SK-N-MC (cell line): ENCODE measurements around the gene THOP1.

Experiments used
- DNase-seq: peaks from one replicate; pipeline ENCODE4 v3.0.0-alpha.2; 2011; ENCODE audit warnings: low read depth, low spot score
- H3K27ac ChIP-seq: fragments of 200-600 bp; sonication (generic); 2 replicates; pipeline ENCODE4 v1.5.1; 2016; ENCODE audit warnings: mixed run types
- H3K36me3 ChIP-seq: fragments of 200-600 bp; sonication (generic); 2 replicates; pipeline ENCODE4 v1.6.1; 2017; ENCODE audit warnings: antibody characterized with exemption, low read length, mixed read lengths; ENCODE audit not compliant: insufficient read depth
- H3K4me3 ChIP-seq: fragments of 200-600 bp; sonication (generic); 2 replicates; pipeline ENCODE4 v1.5.1; 2016
- H3K9ac ChIP-seq: fragments of 200-600 bp; sonication (generic); 2 replicates; pipeline ENCODE4 v1.8.0; 2017; ENCODE audit warnings: mixed run types, mixed read lengths; ENCODE audit not compliant: insufficient read length
- H3K9me3 ChIP-seq: fragments of 200-600 bp; sonication (generic); 2 replicates; pipeline ENCODE4 v1.6.1; 2017; ENCODE audit warnings: low read depth, mild to moderate bottlenecking, antibody characterized with exemption, low read length, moderate library complexity, mixed read lengths
- EZH2 ChIP-seq: fragments of 200-600 bp; sonication (generic); IDR thresholded peaks from one replicate; pipeline ENCODE4 v1.6.1; 2017; ENCODE audit warnings: antibody characterized with exemption
- FOXP2 ChIP-seq: optimal IDR thresholded peaks from 2 replicates; pipeline ENCODE3; 2011; ENCODE audit warnings: mild to moderate bottlenecking, moderate library complexity; ENCODE audit not compliant: insufficient read depth; ENCODE audit errors: extremely low read length, control extremely low read depth
- POLR2AphosphoS5 ChIP-seq: IDR thresholded peaks from 2 replicates; pipeline ENCODE4 v1.6.1; 2012; ENCODE audit warnings: mild to moderate bottlenecking, low read depth, low read length, borderline replicate concordance

The THOP1 gene

DNA sequence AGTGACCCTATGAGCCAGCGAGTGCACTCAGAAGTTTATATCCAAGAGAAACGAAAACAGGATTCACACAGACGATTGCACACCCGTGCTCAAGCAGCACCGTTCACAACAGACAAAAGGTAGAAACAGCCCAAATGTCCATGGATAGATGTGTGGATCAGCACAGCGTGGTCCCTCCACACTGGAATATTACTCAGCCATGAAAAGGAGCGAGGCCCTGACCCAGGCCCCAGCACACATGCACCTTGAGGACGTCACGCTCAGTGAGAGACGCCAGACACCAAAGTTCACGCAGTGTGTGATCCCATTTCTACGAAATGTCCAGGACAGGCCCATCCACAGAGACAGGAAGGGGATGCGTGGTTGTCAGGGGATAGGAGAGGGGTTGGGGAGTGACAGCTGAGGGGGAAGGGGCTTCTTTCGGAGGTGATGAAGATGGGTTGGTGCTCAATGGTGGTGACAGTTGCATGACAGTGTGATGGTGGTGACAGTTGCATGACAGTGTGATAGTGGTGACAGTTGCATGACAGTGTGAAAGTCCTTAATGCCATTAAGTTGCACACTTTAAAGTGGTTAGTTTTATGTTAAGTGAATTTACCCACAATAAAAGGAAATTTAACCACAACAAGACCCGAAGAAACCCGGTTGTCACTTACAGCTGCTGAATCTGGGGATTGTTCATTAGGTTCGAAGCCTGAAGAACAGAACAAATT, 26.5 kb upstream of the THOP1 start:
- no peak overlapping the region for H3K9ac ChIP-seq
- H3K4me3 ChIP-seq, result no peak overlapping the region
- no peak for DNase-seq
- H3K9me3 ChIP-seq, result no peaks in the 10 kb centered on the region
- H3K36me3 ChIP-seq, result peaks cover 31% of the 10 kb centered on the region; the same call in 1 of the 2 replicates
- TF ChIP-seq POLR2AphosphoS5, result no peak
- no peak for TF ChIP-seq FOXP2
- TF ChIP-seq EZH2, result no peak
- no peak overlapping the region for H3K27ac ChIP-seq

DNA sequence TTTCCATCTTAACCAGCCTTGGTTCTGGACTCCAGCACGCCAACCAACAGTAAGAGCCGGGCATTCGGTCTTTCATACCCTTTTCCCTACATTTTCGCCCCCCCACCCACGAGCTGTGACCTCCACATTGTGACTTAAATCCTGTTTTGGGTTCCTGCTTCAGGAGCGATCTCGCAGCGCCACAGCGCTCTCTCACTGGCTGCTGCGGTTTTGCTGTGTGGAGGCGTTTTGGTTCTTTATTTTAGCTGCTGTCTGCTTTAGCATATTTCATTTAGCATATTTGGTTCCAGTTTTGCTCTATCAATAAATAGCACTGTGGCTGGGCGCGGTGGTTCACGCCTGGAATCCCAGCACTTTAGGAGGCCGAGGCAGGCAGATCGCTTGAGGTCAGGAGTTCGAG, 25.9 kb upstream of the THOP1 start:
- no peak for TF ChIP-seq FOXP2
- TF ChIP-seq POLR2AphosphoS5, result no peak
- no peak for TF ChIP-seq EZH2
- Histone ChIP-seq H3K36me3 (peaks cover 35% of the 10 kb centered on the region; the same call in 1 of the 2 replicates), H3K9me3 (no peaks in the 10 kb centered on the region)

DNA sequence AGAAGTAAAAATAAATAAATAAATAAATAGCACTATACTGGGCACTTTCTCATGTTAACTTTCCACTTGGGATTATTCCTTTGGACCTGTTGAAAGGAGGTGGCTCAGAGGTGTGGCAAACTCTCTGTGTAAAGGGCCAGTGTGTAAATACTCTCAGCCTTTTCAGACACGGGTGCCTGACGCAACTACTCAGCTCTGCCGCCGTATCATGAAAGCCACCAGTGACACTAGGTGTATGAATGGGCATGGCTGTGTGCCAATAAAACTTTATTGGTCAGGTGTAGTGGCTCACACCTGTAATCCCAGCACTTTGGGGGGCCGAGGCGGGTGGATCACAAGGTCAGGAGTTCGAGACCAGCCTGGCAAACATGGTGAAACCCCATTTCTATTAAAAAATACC, 25.3 kb upstream of the THOP1 start:
- Histone ChIP-seq H3K9me3 (no peaks in the 10 kb centered on the region), H3K4me3 (no peak overlapping the region), H3K9ac (no peak overlapping the region), H3K27ac (no peak overlapping the region), H3K36me3 (peaks cover 37% of the 10 kb centered on the region; the same call in 1 of the 2 replicates)
- TF ChIP-seq FOXP2 (no peak), EZH2 (no peak), POLR2AphosphoS5 (no peak)
- DNase-seq, result no peak

More for the DNA sequence above, 25.9 kb upstream of the THOP1 start:
- no peak overlapping the region for H3K9ac ChIP-seq
- H3K4me3 ChIP-seq, result no peak overlapping the region
- H3K27ac ChIP-seq, result no peak overlapping the region
- DNase-seq, result no peak

DNA sequence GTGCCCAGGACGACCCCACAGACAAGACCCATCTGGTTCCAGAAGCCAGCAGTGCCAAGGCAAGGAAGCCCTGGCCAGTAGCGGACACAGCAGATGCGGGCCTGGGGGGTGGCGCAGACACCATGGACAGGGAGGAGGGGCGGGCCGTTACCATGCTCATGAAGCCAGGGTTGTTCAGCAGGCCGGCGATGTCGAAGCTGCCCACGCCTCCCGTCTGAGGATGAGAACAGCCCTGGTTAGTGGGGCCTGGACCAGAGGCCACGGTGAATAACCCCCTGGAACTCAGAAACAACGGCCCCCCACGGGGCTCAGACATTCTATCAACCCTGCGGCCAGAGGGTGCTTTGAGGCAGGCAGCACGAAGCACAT, 24.0 kb upstream of the THOP1 start:
- TF ChIP-seq POLR2AphosphoS5 (no peak), FOXP2 (no peak), EZH2 (no peak)
- no peak for DNase-seq
- no peak overlapping the region for H3K27ac ChIP-seq
- H3K4me3 ChIP-seq, result no peak overlapping the region
- H3K36me3 ChIP-seq, result peaks cover 36% of the 10 kb centered on the region; the same call in 1 of the 2 replicates
- H3K9ac ChIP-seq, result no peak overlapping the region
- H3K9me3 ChIP-seq, result no peaks in the 10 kb centered on the region

DNA sequence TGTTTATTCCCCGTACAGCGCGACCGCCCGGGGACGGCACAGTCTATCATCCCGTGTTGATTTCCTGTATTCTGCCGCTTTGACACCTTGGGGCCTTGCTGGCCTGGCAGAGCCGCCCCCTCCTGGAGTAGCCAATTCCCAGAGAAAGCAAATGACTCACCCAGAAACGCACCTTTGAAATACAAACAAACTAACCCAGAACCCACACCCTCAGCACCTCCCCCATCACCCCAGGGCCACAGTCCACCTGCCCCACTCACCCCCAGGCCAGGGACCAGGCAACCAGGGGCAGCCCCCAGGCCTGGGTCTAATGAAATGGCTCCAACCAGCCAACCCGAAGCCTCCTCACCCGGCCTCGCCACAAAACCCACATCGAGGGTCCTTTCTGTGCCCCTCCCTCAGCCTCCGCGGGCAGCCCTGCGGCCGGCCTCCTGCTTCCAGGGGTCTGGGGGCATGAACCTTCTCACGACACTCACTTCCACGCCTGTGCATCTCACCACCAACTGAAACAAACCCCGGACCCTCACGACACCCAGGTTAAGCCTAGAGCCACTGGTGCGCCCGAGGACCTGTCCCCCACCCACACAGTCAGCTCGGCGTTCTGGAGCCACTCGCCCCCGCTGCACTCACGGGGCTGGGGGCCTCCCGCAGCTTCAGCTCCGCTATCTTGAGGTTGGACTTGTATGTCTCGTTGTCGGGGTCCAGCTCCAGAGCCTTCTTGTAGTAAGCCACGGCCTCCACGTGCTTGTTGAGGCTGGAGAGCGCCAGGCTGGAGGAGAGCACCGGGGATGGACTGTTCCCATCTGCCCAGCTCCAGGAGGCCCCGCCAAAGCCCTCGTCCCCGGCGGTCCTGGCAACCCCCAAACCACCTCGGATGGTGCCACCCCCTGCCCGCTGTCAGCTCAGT, 23.2 kb upstream of the THOP1 start:
- TF ChIP-seq POLR2AphosphoS5 (no peak), EZH2 (no peak), FOXP2 (no peak)
- Histone ChIP-seq H3K27ac (no peak overlapping the region), H3K36me3 (peaks cover 42% of the 10 kb centered on the region; the same call in 1 of the 2 replicates), H3K4me3 (no peak overlapping the region), H3K9me3 (no peaks in the 10 kb centered on the region), H3K9ac (no peak overlapping the region)
- DNase-seq, result no peak

DNA sequence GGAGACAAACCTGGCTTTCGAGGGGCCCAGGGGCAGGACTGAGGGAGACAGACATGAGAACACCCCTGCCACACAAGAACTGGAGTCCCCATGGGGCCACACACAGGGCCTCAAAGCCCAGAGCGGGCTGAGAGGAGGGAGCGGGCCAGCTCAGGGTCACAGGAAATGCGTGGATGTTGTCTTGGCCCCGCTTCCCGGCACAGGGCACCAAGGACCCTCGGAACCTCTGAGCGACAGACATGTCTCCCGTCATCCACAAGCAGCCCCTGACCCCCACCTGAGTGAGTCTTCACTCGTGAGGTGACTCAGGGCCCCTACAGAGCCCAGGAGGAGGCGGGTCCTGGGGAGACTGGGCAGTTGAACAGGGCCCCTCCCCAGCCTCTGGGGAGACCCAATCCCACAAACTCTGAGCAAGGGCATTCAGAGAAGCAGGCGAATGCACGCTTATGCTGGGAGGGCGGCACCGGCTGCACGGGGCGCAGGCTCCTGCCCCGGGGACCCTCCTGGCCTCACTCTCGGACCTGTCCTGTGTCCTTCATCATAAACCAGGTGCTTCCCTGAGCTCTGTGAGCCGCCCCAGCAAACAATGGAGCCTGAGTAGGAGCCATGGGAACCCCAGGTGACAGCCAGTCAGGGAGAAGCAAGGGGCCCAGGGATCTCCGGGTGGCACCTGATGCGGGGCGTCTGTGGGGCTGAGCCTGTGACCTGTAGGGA, 22.4 kb upstream of the THOP1 start:
- Histone ChIP-seq H3K4me3 (no peak overlapping the region), H3K36me3 (peaks cover 42% of the 10 kb centered on the region; the same call in 1 of the 2 replicates), H3K9ac (no peak overlapping the region)

DNA sequence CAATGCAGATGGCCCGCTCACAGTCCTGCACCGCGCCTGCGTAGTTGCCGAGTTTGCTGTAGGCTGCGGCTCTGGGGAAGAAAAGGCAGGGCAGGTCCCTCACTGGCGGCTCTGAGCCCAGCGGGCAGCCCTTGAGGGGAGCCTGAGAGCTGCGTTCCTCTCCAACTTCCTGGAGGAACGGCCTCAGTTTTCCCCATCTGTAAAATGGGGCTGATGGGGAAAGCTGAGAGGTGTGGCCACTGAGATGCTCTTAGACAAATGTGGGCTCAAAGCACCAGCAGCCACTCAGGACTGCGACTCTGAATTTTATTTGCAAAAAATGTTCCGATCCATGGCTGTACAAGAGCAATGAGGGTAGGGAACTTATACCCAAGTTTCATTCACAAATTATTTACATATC, 21.6 kb upstream of the THOP1 start:
- DNase-seq, result no peak
- Histone ChIP-seq H3K27ac (no peak overlapping the region), H3K9ac (no peak overlapping the region), H3K9me3 (no peaks in the 10 kb centered on the region), H3K36me3 (peaks cover 40% of the 10 kb centered on the region; the same call in 1 of the 2 replicates), H3K4me3 (no peak overlapping the region)
- TF ChIP-seq FOXP2, result no peak
- no peak for TF ChIP-seq POLR2AphosphoS5
- no peak for TF ChIP-seq EZH2

More for the DNA sequence above, 22.4 kb upstream of the THOP1 start:
- H3K27ac ChIP-seq, result no peak overlapping the region
- no peak for DNase-seq
- no peaks in the 10 kb centered on the region for H3K9me3 ChIP-seq
- TF ChIP-seq FOXP2 (no peak), POLR2AphosphoS5 (no peak), EZH2 (no peak)

DNA sequence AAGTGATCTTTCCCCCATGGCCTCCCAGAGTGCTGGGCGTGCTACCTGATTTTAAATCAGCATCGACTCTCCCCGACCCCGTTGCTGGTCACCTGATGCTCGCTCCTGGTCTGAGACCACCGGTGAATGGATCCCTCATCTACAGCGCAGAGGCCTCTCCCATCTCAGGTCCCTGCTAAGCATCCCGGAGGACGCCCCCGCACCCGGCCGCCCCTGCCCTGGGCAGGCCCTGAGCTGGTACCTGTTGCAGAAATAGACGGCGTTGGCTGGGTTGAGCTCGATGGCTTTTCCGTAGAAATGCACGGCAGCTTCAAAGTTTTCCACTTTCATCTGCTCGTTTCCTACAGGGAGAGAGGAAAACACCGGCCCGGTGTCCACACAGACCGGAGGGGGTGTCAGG, 20.4 kb upstream of the THOP1 start:
- Histone ChIP-seq H3K9me3 (no peaks in the 10 kb centered on the region), H3K9ac (no peak overlapping the region), H3K27ac (no peak overlapping the region), H3K4me3 (no peak overlapping the region), H3K36me3 (peaks cover 36% of the 10 kb centered on the region; the same call in 1 of the 2 replicates)
- DNase-seq, result no peak
- TF ChIP-seq POLR2AphosphoS5, result no peak
